ENCODE results near the gene NTN3. TPM values are rescaled to one million over a fixed set of nuclear protein-coding genes. Genes with fewer than 3 reads are reported as not detected.
A peak's percentile ranks its signal among the peaks of the same experiment; 100 is the strongest.
"Not testable (repeated sequence)": the region's sequence is repeated elsewhere in the genome, so short reads cannot be mapped to it uniquely, and the experiment has no call there.

The NTN3 gene
- polyA plus RNA-seq, 1 donor: 4.4 TPM

GRCh38 chr16:2479996-2480395 is 8.9 kb downstream of the NTN3 start:
- DNase-seq: not testable (repeated sequence)

- DNase-seq: no peak
These were observed 9.9 kb downstream of the NTN3 start for GRCh38 chr16:2480948-2481347.

GRCh38 chr16:2481676-2482075 is 10.6 kb downstream of the NTN3 start:
- no peak for DNase-seq

DNA sequence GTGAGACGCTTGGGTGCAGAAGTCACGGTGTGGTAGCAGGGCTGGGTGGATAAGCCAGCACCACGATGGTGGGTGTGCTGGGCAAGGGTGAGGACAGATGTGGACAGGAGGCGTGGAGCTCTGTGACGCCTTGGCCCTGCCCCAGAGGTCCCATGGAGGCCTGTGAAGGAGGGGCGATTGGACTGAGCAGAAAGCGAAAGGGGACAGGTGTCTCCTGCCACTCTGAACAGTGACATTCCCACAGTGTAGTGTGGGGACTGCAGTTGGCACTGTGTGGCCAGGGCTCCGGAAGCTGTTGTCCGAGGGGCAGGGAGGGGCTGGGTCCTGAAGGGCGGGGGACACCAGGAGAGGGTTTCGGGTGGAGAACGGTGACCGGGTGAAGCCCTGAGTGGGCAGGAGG is 11.2 kb downstream of the NTN3 start:
- DNase-seq: no peak

DNA sequence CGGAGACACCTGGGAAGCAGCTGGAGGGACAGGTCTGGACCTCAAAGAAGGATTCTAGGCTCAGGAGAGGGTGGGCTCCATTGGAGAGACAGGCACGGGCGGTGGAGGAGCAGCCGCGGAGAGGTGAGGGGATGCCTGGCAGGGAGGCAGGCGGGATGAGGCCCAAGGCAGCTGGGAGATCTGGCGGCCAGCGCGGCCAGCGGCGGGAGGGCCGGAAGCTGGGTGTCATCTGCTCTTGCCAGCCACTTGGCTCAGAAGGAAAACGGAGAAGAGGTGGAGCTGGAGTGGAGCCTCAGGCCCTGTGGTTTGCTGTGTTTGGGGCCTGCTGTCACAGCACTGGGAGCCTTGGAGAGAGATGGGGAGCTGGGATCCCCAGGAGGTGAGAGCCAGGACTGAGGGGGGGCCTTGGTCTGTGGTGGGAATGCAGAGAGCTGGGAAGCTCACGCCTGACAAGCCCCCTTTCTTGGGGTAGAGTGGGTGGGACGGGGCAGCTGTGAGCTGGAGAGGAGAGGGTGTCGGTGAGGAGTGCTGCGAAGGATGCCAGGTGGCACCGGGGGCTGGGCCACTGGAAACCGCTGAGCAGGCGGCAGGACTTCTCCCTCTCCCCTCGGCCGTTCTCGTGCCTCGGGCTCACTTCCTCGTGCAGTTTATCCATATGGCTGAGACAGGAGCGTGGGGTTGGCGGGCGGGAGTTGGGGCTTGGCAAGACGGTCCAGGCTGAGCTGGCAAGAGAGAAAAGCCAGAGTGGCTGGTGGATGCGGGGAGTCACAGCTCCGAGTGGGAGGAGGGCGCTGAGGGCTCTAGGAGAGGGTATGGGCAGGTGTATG is 11.8 kb downstream of the NTN3 start:
- DNase-seq: peak; percentile 75

DNA sequence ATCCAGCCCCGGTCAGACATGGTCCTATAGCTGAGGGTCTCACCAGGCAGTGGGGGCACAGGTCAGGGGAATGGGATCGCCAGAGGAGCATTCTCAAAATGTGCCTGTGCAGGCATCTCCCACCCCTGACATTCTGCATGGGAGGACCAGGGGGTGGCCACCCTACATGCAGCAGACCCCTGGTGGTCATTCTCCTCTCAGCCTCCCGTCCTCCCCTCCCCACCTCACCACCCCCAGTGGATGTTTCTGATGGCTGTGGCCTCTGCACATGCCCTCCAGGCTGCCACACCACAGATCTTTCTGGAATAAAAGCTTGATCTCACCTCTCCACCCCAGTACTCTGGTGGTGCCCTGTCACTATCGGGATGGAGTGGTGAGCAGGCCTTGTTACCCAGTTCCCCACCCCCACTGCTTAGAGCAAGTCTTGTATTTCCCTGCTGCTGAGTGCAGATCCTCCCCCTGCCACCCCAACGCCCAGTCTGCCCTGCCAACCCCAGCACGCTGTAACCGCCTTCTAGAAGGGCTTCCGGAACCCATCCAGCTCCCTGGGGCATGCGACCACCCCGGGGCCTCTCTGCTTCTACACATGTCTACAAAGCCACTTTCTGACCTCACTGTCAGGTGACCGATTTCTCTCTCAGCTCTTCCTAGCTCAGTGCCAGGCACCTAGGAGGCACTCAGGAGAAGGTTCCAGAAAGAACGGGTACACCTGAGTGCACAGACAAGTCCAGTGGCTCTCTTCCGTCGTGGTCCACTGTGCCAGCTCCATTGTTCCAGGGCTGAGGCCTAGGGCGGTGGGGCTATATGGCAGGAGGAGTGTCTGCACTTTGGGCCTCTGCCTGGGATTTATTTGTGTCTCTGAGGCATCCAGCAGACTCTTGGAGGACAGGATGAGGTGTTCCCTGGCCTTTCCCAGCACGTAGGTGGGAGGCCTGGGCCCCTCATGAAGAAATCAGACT is 13.1 kb downstream of the NTN3 start:
- DNase-seq: no peak

DNA sequence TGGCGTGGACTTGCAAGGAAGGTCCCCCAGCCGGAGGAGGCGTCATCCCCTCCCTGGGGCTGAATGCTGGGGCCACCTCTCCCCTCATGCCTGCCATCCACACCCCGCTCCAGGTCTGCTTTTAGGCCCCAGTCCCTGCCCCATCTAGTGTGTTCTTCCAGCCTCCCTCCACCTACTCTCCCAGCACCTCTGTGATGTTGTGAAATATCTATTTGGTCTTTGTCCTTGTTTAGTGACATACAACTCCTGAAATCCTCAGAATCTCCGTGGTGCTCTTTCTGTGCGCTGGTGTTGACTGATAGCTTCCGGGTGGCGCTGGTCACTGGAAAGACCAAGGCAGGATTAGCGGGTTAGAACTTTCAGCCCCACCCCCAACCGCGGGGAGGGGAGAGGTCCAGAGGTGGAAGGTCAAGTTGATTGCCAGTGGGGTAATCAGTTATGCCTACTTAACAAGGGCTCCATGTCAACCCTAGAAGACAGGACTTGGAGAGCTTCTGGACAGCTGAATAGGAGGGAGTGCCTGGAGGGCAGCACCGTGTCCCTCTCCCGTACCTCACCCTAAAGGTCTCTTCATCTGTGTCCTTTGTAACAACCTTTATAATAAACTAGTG is 13.9 kb downstream of the NTN3 start:
- no peak for DNase-seq

DNA sequence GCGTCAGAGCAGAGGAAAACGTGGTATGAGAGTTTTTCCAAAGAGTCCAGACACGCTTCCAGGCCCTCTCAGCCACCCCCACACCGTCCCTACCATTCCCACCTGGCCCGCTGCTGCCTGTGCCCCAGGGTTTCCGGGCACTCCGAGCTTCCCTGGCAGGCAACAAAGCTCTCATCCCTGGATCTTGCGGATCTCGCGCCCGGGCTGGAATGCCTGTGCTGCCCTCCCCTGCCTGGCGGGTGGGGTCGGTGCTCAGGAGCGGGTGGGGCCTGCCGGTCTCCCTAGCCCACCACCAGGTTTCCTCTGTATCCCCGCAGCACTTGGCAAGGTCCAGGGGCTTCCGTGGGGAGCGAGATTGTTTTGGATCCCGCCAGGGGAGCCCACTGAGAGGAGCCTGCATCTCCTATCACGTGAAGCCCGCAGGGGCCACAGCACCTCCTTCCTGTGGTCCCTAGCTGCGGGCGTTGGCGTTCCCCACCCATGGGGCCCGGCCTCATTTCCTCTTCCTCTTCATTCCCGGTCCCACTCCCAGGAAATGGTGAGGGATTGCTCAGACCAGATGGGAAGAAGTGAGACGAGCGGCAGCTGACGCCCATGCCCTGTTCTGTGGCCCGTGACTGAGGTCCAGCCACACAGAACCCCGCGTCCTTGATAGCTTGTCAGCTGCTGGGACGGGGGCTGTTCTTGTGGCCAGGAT is 14.9 kb downstream of the NTN3 start:
- no peak for DNase-seq

DNA sequence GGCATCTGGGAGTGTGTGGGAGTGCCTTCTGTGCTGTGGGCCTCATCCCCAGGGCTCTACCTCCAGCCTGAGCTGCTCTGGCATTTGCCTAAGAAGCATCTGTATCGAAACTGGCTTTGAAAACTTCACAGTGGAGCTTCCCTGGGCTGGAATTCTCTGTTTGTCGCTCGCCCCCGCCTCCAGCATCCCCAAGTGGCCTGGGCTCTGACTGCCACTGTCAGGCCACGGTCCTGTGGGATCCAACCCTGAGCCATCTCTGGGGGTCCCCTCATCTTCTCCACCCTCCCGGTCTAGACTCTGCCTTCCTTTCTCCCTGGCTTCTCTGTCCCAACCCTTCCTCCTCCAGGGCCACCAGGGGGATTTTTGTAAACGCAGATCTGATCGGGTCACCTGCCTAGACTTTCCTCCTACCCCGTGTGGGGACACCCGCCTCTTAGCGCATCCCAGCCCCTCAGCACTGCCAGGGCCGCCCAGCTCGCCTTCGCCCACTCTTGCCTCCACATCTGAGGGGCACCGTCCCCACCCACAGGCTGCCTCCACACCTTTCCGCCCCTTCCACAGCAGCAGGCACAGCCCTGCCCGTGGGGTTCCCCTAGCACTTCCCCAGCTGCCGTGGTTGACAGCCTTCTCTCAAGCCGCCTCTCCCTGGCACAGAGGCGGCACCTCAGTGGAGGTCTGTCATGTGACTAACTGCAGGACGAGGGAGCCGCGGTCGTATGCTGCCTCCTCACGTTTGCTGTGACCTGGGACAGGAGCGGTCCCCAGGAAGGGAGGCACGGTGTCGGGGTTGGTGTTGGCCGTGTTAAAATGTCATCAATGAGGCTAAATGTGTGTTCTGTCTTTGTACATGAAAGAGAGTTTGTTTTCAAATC is 15.8 kb downstream of the NTN3 start:
- no peak for DNase-seq

GRCh38 chr16:2487517-2487842 is 16.4 kb downstream of the NTN3 start:
- DNase-seq: no peak

DNA sequence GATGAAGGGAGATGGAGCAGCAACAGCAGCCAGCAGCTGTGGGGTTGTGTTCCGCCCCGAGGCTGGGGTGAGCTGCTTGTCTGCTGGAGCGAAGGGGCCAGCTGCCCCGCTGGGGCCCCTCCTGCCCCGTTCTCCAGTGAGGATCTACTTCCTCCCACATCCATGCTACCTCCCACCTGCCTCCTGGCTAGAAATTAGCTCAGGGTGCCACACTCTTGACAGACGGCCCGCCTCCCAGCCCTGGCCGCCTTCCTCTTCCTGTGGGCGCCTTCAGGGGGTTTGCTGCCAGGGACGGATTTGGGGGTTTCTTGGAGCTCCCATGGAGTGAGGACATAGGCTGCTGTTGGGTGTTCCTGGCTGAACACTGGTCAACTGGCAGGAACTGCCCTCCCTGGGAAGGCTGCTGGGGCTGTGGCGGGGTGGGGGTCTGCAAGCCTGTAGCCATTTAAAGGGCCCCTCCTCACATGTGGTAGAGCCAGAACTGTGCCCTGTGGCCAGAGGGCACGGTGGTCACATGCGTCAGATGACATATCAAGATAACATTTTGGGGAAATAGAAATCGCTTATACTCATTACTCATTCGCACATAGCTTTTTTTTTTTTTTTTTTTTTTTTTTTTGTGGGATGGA is 16.9 kb downstream of the NTN3 start:
- DNase-seq: no peak

DNA sequence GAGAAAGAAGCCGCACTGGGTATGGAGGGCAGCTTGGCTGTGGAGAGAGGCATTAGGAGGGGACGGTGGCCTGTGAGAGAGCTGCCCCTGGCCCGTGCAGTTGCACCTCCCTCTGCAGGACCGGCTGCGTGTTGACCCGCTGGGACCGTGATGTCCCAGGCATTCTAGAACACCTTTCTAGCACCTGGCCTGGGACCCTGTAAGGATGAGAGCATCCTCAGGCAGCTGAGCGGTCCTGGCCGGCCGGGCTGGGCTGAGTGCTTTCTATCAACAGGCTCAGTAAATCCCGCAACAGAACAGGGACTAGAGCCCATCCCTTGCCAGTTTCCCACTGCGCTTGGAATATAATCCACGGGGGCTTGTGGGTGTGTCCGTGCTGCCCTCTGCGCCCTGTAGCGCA is 18.5 kb downstream of the NTN3 start:
- DNase-seq: no peak

DNA sequence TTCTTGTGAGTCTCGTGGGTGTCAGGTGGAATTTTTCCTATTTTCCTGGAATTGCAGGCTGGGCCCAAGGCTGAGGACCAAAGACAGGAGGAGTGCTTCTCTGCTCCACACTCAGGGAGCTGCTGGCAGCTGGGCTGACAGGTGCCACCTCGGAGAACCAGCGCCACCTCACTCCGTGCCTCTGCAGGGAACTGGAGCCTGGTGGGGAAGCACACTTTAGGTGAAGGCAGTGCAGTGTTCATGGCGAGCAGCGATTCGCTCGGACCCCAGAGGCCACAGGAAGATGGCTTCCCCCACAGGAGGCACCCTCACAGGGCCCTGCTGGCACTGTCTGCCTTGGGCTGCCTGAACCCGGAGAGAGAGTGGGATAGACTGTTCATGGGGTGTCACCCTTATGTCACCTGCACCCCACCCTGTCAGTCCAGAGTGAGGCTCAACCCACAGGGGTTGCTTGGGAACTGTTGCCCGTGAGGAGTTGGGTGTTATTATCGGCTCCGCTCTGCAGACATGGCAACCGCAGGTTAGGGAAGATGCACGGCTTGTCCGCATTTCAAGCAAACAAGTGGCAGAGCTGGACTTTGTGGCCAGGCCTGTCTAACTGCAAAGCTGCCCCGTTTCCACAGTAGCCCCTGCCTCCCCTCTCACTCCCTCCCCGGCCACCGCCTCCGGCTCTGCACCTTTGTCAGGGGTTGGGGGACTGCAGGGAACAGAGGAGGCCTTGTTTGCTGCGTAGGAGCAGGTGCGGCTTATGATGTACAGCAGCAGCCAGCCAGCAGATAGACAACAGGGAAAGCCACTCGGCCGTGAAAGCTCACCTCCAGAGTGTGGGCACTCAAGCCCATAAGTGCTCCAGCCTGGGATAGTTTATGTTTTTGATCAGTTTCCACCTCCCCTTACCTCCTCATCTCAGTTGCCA is 19.4 kb downstream of the NTN3 start:
- DNase-seq: no peak

DNA sequence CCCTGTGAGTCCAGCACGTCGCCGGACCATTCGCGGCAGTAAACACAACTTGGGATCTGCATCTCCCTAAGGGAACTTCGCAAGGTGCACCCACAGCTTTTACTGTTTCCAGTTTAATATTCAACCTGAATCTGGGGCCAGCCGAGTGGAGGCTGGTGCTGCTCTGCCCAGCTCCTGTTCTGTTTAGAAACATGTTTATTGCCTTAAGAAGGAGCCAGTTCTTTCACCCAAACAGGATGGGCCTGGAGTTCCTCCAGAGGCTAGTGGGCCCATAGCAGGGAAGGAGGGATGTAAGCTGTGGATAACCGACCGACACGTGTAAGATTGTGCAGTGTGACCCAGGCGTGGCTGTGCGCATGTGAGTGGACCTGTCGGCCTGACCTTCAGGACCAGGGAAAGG is 21.2 kb downstream of the NTN3 start:
- no peak for DNase-seq

DNA sequence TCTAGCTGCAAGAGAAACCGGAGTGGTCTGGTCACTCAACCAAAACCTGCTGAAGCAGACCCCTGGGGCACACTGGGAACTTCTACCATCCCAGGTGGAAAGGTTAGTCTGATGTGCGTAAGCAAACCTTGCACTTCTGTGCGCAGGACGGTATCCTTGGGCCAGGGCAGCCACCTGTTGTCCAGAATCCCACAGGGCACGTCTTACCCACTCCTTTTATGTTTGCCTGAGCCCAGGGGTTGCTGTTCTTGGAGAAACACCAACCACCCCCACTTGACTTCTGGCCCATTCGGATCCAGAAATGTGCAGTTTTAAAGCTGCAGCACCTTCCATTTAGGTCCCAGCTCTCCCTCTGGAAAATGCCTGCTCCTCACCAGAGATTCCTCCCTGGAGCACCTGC is 22.5 kb downstream of the NTN3 start:
- no peak for DNase-seq

- no peak for DNase-seq
These were observed 23.5 kb downstream of the NTN3 start for GRCh38 chr16:2494616-2495015.

DNA sequence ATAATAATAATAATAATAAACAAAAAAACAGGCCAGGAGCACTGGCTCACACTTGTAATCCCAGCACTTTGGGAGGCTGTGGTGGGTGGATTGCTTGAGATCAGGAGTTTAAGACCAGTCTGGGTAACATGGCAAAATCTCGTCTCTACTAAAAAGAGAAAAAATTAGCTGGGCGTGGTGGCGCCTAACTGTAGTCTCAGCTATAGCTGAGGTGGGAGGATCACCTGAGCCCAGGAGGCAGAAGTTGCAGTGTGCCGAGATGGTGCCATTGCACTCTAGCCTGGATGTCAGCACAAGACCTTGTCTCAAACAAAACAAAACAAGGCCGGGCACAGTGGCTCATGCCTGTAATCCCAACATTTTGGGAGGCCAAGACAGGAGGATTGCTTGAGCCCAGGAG is 23.9 kb downstream of the NTN3 start:
- DNase-seq: no peak

- no peak for DNase-seq
These were observed 25.4 kb downstream of the NTN3 start for GRCh38 chr16:2496223-2497115.

- no peak for DNase-seq
These were observed 26.1 kb downstream of the NTN3 start for GRCh38 chr16:2497116-2497630.
